ENCODE results near the gene ELOVL1. TPM values are rescaled to one million over a fixed set of nuclear protein-coding genes. Genes with fewer than 3 reads are reported as not detected.
"Not testable (repeated sequence)": the region's sequence is repeated elsewhere in the genome, so short reads cannot be mapped to it uniquely, and the experiment has no call there.

The ELOVL1 gene
- 37.8 TPM for total RNA-seq
- long read RNA-seq, transcript ELOVL1-201 (8 exons, 1,477 nt) = major isoform, 27 of 36 reads
- long read RNA-seq, partial matches to known transcripts = 5 of 36 reads
- long read RNA-seq, other reads (novel, unspliced or antisense) = 3 of 36 reads

GRCh38 chr1:43367904-43368645 is at the start of gene ELOVL1:
Gene ELOVL1 (minus strand): TSS chr1:43368011. CDS start chr1:43365609, 2,402 bp downstream.
- intact Hi-C loops (cut with DNase I) = loop anchor here (1.0 to 5.0 kb wide), 2 partner anchors 21 to 84 kb away; partner anchors contain the start of genes HYI, MED8 and SZT2
- DNase-seq (ENCODE audit: low spot score) = peak; percentile 97

- DNase-seq (ENCODE audit: low spot score) = no peak
- intact Hi-C loops (cut with DNase I) = loop anchor here (2.0 kb wide), 1 partner anchor 189 kb away; no protein-coding TSS in a partner anchor
Measured at GRCh38 chr1:43415901-43416300, 48.1 kb upstream of the ELOVL1 start.

- no peak for DNase-seq (ENCODE audit: low spot score)
- intact Hi-C loops (cut with DNase I) = loop anchor here (2.0 kb wide), 1 partner anchor 188 kb away; no protein-coding TSS in a partner anchor
Measured at GRCh38 chr1:43414634-43415223, 46.9 kb upstream of the ELOVL1 start.

GRCh38 chr1:43413426-43413825 is 45.6 kb upstream of the ELOVL1 start:
- DNase-seq (ENCODE audit: low spot score); intact Hi-C loops (cut with DNase I): not testable (repeated sequence)

GRCh38 chr1:43410571-43410970 is 42.8 kb upstream of the ELOVL1 start:
- intact Hi-C loops (cut with DNase I) = no loop called here
- no peak for DNase-seq (ENCODE audit: low spot score)

GRCh38 chr1:43405876-43406234 is 38.0 kb upstream of the ELOVL1 start:
- intact Hi-C loops (cut with DNase I) = no loop called here
- DNase-seq (ENCODE audit: low spot score) = no peak

- intact Hi-C loops (cut with DNase I) = no loop called here
- no peak for DNase-seq (ENCODE audit: low spot score)
Measured at GRCh38 chr1:43405219-43405875, 37.5 kb upstream of the ELOVL1 start.

- no peak for DNase-seq (ENCODE audit: low spot score)
- intact Hi-C loops (cut with DNase I) = no loop called here
Measured at GRCh38 chr1:43404353-43404752, 36.5 kb upstream of the ELOVL1 start.

- no peak for DNase-seq (ENCODE audit: low spot score)
- intact Hi-C loops (cut with DNase I) = no loop called here
Measured at GRCh38 chr1:43402089-43402865, 34.5 kb upstream of the ELOVL1 start.

GRCh38 chr1:43400441-43400840 is 32.6 kb upstream of the ELOVL1 start:
- intact Hi-C loops (cut with DNase I); DNase-seq (ENCODE audit: low spot score): not testable (repeated sequence)

- intact Hi-C loops (cut with DNase I) = no loop called here
- no peak for DNase-seq (ENCODE audit: low spot score)
Measured at GRCh38 chr1:43398227-43398626, 30.4 kb upstream of the ELOVL1 start.

GRCh38 chr1:43396059-43396458 is 28.2 kb upstream of the ELOVL1 start:
- intact Hi-C loops (cut with DNase I) = no loop called here
- no peak for DNase-seq (ENCODE audit: low spot score)

GRCh38 chr1:43395523-43395922 is 27.7 kb upstream of the ELOVL1 start:
- no peak for DNase-seq (ENCODE audit: low spot score)
- intact Hi-C loops (cut with DNase I) = no loop called here

- DNase-seq (ENCODE audit: low spot score) = no peak
- intact Hi-C loops (cut with DNase I) = no loop called here
Measured at GRCh38 chr1:43392702-43393101, 24.9 kb upstream of the ELOVL1 start.

- intact Hi-C loops (cut with DNase I) = loop anchor here (1.0 kb wide), 1 partner anchor 21 kb away; the partner anchor contains the start of gene ELOVL1
- DNase-seq (ENCODE audit: low spot score) = peak; percentile 97
Measured at GRCh38 chr1:43389326-43390313, 21.8 kb upstream of the ELOVL1 start, which contains the start of the genes MED8 and SZT2. Gene MED8 (minus strand): TSS chr1:43389800. CDS start chr1:43389764, 36 bp downstream. Gene SZT2 (plus strand): TSS chr1:43389899. CDS start chr1:43389969, 70 bp downstream.

- intact Hi-C loops (cut with DNase I) = loop anchor here (1.0 kb wide), 1 partner anchor 20 kb away; the partner anchor contains the start of gene ELOVL1
- no peak for DNase-seq (ENCODE audit: low spot score)
Measured at GRCh38 chr1:43388613-43389012, 20.8 kb upstream of the ELOVL1 start.

GRCh38 chr1:43387976-43388599 is 20.3 kb upstream of the ELOVL1 start:
- intact Hi-C loops (cut with DNase I) = no loop called here
- no peak for DNase-seq (ENCODE audit: low spot score)

GRCh38 chr1:43386676-43387075 is 18.9 kb upstream of the ELOVL1 start:
- intact Hi-C loops (cut with DNase I) = no loop called here
- no peak for DNase-seq (ENCODE audit: low spot score)

Data from cardiac septum (tissue), 1 donor.